OCI-M1 (cell line): ENCODE measurements around the gene CCDC74A.
"Not testable (repeated sequence)": the region's sequence is repeated elsewhere in the genome, so short reads cannot be mapped to it uniquely, and the experiment has no call there.

Source experiments
- DNase-seq: peaks from one replicate; lab custom pipeline; 2025; lab: John Stamatoyannopoulos, UW

Gene CCDC74A

DNA sequence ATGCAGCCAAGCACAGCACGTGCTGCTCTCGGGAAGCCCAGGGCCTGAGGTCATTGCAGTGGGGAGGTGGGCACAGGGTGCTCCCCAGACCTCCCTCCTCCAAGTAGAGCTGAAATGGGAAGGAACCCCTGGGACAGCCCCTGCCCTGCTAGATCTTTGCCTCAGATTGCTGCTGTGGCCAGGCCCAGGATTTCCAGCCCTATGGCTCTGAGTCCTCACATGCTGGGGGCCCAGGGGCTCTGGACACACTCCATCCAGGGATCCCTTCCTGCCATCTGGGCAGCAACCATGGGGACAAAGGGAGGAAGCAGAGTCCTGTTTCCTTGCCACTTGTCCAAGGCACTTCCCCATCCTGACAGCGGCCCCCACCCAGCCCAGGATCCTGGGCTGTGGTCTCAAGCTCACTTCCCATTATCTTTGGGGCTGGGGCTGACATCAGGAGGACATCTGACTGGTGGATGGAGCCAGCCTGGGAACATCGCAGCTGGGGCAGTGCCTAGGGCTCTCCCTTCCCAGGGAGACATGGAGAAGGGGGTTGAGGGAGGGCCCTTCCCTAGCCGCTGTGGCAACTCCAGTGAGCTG is 2.3 kb downstream of the CCDC74A start:
- DNase-seq: not testable (repeated sequence)

DNA sequence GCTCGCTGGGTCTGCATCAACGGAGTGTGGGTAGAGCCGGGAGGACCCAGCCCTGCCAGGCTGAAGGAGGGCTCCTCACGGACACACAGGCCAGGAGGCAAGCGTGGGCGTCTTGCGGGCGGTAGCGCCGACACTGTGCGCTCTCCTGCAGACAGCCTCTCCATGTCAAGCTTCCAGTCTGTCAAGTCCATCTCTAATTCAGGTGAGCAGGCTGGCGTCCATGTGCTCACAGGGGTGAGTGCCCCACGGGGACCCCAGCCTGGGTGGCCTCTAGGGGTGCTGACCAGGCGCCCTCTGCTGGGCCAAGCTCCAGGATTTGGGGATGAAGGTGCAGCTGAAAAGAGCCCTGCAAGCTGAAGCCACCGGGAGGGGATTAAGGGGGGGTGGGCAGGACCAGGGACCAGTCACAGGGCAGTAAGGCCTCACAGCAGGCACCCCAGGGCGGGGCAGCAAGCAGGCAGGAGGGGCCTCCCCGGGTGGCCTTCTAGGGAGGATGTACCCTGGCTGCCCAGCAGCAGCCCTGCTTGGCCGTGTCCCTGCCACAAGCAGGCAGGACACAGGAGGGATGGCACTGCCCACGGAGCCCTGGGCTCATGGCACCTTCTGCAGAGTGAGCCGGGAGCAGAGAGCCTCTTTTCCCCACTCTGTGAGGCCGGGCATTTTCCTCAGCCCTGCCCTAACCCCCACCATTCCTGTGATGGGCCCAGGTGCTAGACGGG is 3.1 kb downstream of the CCDC74A start:
- DNase-seq: not testable (repeated sequence)

DNA sequence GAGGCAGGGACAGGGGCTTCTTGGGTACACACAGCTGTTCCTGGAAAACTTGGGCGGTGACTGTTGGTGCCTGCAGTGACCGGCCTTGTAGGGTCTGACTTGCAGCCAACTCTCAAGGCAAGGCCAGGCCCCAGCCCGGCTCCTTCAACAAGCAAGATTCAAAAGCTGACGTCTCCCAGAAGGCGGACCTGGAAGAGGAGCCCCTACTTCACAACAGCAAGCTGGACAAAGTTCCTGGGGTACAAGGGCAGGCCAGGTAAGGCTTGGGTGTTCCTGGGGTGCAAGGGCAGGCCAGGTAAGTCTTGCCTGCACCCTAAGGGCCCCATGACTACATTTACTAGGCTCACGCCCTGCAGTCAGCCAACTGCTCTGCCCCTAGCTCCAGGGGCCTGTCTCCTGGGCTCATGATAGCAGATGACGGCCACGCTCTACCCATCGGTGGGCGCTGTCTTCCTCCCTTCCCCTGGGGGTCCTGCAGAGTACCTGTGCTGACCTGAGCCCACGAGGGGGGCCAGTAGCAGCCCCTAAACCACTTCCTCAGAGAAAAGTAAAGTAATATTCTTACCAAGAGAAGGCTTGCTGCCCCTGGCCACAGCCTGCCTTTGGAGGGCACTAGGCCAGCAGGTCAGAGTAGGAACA is 4.0 kb downstream of the CCDC74A start:
- not testable (repeated sequence) for DNase-seq

DNA sequence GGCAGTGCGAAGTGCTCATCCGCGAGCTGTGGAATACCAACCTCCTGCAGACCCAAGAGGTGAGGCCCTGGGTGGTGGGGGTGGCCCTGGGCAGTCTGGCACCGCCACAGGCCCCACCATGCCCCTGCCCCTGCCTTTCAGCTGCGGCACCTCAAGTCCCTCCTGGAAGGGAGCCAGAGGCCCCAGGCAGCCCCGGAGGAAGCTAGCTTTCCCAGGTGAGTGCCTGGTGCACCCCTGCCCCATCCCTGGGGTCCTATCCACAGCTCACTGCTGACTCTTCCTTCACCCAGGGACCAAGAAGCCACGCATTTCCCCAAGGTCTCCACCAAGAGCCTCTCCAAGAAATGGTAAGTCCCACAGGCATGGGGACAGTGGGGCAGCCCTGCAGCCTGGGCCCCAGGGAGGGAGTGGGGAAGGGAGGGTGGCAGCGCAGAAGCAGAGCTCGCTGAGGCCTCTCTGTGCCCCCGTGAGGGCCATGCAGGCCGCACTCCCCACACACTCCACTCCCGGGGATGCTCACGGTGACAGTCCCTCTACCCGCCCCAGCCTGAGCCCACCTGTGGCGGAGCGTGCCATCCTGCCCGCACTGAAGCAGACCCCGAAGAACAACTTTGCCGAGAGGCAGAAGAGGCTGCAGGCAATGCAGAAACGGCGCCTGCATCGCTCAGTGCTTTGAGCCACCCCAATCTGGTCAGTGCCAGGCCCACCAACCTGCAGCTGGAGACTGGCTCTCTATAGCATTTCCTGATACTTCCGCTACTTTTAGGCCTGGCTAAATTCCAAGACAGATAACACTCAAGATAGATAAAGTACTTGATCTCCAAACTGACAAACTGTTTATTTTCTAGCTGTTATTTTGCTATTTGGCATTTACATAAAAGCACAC is 5.3 kb downstream of the CCDC74A start:
- DNase-seq: not testable (repeated sequence)

DNA sequence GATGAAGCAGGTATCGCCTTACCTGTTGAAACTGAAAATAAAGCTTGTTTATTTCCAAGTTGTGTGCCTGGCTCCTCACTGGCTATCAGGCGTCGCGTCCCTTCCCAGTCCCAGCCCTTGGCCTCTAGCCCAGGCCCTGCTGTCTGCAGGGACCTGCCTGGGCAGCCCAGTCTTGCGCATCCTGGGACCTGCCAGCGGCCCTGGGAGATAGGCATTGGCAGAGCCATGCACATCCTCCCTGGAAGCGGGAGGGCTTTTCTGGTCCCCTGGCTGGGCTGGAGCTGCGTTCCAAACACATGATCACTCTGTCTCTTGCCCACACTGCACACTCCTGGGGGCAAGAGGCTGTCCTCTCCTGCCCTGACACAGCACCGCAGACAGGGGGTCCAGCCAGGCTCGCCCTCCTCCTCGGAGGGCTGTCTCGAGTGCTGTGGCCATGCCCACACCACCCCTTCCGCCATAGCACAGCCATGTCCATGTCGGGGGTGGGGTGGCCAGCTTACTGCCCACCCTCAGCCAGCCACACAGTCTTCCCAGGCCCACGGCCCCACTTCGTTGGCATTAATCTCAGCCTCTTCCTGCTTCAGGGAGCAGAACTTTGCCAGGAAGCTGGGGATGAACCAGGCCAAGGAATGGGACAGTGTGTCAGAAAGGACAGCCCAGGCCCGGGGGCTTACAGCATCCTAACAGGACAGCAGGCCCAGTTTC is 6.1 kb downstream of the CCDC74A start:
- not testable (repeated sequence) for DNase-seq

DNA sequence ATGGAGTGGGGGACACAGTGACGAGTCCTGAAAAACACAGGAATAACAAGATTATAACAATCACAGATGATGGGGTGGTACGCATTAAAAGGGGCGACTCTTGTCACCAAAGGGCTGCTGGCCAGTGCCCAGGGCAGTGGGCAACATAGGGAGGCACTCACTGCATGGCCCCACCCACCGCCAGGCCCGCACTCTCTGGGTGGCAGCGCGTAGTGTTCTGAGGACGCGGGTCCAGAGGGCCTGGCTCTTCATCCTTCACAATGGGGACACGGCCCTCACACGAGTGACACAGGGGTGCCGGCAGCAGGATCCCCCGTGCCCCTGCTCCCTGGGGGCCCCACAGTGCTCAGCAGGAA is 6.6 kb downstream of the CCDC74A start:
- DNase-seq: not testable (repeated sequence)

DNA sequence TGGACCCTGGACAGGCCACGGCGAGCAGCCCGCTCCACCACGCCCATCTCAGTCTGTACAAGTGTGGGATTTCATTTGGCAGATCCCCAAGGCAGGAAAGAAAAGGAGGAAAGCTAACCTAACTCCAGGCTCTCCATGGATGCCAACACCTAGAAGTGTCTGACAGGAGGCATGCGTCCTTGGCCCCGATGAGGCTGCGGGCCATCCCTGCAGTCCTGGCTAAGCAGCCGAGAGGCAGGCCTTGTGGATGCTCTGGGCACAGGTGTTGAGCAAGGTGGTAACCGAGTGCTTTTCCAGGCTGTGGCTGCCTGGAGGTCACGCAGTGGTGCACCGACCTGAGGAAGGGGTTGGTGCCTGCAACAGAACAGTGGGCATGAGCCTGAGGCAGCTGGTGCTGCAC is 7.3 kb downstream of the CCDC74A start:
- not testable (repeated sequence) for DNase-seq

DNA sequence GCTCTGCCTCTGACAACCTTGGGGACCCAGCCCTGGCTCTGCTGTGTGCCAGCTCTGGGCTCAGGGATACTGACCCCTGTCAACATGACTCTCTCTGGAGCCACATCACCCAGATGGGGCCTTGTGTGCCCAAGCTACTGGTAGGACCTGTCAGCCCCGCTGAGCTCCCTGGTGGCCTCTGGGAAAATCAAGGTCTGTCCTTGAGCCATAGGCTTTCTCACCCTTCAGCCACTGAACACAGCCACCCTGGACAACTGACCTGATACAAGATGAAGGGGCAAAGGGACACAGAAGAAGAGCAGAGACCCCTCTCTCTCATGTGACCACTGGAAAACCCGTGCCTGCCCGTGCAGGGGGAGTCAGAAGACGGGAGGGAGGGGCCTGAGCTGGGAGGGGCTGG is 7.8 kb downstream of the CCDC74A start:
- DNase-seq: no peak

DNA sequence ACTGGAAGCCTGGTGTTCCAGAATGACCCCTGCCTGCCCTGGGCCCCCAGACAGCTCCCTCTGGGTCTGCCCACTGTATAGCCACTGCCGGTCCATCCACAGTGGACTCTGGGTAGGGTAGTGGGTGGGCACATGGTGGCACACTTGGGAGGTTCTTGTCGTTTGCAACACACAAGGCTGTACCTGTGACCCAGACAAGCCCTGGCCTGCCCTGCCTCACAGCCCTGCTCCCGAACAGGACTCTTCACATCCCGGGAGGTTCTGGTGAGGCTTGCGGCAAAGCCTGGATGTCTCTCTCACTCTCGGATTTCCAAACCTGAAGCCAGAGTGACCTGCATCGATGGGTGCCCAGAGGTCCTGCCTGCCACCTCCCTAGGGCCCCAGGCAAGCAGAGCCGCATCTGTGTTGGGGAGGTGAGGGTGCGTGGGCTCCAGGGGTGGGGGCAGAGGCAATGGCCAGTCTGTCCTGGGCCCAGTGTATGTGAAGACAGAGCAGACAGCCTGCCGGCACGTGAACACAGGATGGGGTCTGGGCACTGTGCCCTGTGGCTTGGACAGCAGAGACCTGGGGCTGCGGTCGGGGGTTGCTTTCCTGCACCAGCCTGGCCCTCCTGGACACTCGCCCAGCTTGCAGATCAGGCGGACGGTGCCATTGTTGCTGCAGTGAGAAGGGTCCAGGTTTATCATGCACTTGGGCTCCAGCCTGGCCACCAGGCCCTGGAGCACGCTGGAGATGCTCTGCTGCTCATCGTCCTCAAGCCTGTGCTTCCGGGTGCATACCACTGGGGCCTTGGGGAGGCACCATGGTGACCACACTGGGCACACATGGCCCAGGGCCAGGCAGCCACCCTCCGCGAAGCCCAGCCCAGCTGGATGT is 8.5 kb downstream of the CCDC74A start:
- DNase-seq: not testable (repeated sequence)

DNA sequence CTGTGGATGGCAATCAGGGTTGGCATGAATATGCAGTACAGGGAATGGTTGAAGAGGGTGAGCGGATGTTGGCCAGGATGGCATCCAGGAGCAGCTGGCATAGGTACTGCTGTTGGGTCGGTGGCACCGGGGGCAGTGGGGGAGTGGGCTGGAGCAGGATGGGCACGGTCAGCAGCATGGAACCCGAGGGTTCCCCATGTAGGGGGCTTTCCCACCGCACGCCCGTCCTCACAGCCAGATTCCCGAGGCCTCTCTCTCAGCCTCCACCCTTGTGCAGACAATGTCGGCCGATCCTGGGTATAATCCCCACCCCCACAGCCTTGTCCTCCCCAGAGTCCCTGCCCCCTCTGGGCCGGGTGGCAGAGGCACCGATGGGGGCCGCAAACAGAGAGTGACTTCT is 9.2 kb downstream of the CCDC74A start:
- DNase-seq: not testable (repeated sequence)

DNA sequence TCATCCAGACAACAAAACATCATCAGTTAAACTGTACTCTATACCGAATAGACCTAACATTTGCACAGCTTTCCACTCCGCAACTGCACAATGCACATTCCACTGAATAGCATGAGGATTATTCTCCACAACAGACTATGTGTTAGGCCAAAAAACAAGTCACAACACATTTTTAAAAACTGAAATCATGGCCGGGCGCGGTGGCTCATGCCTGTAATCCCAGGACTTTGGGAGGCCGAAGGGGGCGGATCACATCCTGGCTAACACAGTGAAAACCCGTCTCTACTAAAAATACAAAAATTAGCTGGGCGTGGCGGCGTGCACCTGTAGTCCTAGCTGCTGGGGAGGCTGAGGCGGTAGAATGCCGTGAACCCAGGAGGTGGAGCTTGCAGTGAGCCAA is 11.2 kb downstream of the CCDC74A start:
- DNase-seq: not testable (repeated sequence)

DNA sequence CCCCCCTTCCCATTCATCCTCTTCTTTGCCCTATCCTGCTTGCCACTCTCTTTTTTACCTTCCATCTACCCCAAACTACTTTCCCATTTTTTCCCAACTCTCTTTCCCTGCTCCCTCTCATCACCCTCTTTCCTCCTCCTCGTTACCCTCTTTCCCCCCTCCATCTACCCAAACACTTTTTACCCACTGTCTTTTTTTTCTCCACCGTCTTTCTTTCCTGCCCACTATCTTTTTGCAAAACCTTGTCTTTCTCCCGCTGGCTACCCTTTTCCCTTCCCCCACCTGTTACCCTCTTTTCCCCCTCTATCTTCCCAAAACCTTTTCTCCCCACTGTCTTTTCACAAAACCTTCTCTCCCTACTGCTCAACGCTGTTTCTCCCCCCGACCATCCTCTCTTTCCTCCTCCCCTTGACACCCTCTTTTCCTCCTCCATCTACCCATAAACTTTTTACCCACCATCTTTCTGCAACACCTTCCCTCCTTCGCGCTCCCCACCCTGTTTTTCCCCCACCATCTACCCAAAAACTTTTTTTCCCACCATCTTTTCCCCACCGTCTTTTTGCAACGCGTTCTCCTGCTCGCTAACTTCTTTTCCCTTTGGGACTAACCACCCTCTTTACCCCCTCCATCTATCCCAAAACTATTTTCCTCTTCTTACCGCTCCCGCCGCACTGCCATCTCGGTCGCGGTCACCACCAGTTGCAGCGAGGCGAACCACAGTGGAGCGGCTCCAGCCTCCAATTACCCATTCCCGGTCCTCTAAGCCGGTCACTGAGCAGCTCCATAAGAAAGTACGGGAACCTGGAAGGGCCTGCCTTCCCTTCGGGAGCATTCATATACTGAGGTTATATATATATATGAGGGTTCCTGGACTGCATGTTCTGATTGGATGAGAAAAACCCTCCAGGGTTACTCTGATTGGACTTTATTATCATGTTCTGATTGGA is 15.0 kb downstream of the CCDC74A start:
- DNase-seq: no peak

DNA sequence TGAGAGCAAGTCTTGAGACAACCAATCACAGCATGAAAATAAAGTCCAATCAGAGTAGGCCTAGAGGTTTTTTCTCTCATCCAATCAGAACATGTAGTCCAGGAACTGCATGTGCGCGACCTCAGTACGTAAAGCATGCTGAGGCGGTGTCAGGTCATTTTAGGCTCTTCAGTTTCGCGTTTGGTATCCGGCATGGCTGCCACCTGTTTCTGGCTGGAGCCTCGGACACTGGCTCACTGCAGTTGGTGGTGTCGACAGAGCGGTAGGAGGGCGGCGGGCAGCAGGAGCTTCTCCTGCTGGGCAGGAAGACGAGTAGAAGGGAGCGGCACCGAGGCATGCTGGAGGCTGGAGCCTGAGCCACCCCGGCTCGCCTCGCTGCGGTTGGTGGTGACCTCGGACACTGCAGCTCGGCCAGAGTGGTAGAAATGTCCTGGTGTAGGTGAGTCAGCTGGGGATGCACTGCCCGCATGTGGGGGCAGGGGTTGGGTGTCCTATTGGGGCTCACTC is 15.8 kb downstream of the CCDC74A start:
- DNase-seq: no peak

DNA sequence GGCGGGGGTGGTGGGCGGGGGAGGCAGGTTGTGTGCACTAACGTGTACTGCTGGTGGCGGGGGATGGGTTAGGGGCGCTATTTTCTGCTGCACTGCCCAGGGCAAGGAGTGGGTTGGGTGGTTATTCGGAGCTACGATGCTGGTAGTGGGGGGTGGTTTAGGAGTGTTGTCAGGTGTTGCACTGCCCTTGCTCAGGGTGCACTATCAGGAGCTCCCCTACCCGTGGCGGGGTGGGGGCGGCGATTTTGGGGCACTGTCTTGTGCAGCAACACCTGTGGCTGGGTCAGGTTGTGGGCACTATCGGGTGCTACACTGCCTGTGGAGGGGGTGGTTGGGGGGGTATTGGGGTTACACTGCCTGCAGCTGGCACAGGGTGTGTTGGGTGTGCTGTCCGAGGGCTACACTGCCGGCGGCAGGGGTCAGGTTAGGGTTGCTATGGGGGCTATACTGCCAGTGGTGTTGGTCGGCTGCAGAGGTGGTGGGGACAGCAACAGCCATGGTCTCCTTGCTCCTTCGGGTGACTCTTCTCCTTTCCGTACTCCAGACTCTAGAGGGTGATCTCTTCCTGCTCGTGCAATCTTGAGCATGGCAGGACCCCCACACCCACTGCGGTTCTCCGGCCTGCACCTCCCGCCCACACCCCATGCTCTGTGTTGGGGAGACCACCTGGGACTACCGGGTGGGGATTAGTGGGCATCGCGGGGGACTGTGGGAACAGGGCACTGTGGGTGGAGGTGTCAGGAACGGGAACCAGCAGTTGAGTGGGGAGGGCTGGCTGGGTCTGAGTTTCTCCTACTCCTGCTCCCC is 16.5 kb downstream of the CCDC74A start:
- DNase-seq: not testable (repeated sequence)

DNA sequence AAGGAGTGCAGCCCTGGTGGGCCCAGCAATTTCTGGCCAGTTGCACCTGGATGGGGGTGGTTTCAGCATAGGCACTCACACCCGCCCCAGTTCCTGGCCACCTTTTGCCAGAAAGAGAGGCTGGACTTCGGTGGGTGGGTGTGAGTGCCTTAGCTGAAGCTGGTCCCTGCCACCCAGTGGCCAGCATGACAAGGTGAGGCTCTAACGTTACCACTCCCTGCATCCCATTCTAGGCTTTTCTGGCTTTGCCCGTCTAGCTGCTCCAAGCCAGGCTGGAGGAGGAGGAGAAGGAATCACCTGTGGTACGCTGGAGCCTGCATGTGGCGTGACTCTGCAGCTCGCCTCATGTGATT is 17.1 kb downstream of the CCDC74A start:
- not testable (repeated sequence) for DNase-seq

DNA sequence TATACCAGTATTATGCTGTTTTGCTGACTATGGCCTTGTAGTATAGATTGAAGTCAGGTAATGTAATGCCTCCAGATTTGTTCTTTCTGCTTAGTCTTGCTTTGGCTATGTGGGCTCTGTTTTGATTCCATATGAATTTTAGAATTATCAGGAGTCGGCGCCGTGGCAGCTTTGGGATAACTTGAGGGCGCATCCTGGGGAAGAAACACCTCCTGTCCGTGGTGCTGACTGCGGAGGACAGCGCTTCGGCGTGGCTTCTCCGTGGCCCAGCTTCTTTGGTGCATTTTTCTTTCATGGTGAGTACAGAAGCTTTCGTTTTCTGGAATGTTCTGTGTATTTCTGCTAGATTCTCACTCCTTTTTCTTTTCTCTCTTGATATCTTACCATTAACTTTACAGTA is 25.2 kb downstream of the CCDC74A start:
- no peak for DNase-seq

DNA sequence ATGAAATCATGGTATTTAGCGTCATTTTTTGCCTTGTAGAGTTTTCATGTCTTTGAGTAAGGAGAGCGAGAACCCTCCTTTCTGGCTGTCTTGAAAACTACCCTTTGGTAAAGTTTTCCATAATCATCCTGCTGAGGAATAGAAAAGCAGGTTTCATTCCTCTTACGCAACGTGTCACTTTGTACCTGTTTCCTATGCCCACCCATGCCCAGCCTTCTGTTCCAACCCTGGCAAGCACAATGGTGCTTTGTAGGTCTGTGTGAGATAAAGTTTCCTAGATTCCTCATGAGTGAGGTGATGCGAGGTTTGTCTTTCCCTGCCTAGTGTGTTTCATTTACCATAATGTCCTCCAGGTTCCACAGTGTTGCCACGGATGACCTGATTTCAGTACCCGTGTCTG is 29.3 kb downstream of the CCDC74A start:
- no peak for DNase-seq

DNA sequence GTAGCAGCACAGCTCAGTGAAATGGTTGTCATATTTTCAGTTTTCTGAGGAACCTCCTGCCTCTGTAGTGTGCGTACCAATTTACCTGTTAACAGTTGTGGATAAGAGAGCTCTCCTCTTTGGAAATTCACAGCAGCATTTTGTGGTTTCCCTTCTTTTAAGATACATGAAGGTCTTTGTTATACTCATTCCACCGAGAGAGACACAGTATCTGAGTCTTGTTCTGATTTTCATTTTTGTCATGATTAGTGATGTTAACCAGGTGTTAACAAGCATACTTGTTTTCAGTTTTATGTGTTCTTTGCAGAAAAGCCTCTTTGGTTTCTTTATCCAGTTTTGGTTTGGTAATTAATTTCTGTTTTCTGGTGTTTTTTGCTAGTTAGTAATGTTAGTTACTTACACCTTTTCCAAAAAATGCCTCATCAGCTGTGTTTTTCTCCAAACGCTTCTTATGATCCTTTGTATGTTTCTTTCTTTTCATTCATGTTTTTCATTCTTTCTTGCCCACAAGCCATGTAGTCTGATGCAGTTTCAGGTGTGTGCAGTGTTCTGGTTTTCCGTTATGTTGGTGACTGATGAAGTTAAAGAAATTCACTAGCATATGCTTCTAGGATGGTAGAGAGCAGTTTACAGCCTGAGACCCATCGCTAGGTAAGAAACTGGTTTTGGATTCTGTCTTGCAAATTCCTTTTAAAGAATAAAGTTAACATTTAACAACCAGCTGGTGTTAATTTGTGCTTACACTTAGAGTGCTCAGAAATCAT is 30.1 kb downstream of the CCDC74A start:
- DNase-seq: no peak
